Right renal cortex interstitium (tissue), 3 donors: Measurements from ENCODE around the gene FBXL14. TPM values are rescaled to one million over a fixed set of nuclear protein-coding genes. Genes with fewer than 3 reads are reported as not detected.

Experiments used
- DNase-seq, 3 donors: peaks; one replicate each; pipeline ENCODE4 v3.0.0-alpha.2; 2013; ENCODE audit warnings: low read depth in 3 of 3, low spot score in 2 of 3
- polyA plus RNA-seq, 3 donors: library from polyadenylated mRNA; unstranded; fragments of 120-200 nt; gene quantifications; one replicate each; pipeline ENCODE4 v1.2.1, GENCODE V29; 2013; ENCODE audit not compliant: insufficient read length in 3 of 3

Gene FBXL14
- 10 to 100 TPM; 10.7 to 12.4 (median 10.8) TPM for polyA plus RNA-seq

- no peak for DNase-seq
Observed at GRCh38 chr12:1594261-1595025, at the start of gene FBXL14. FBXL14 (minus strand) TSS chr12:1594581; CDS start chr12:1594066, 515 bp downstream.

GRCh38 chr12:1643905-1644533 lies 49.6 kb upstream of the FBXL14 start:
- DNase-seq: no peak

GRCh38 chr12:1643043-1643442 lies 48.7 kb upstream of the FBXL14 start:
- no peak for DNase-seq

- no peak for DNase-seq
Observed at GRCh38 chr12:1642513-1642912, 48.1 kb upstream of the FBXL14 start.

- no peak for DNase-seq
Observed at GRCh38 chr12:1640328-1641234, 46.2 kb upstream of the FBXL14 start.

GRCh38 chr12:1639538-1639937 lies 45.2 kb upstream of the FBXL14 start:
- DNase-seq: no peak

- DNase-seq: no peak
Observed at GRCh38 chr12:1638203-1638602, 43.8 kb upstream of the FBXL14 start.

GRCh38 chr12:1635301-1636095 lies 41.1 kb upstream of the FBXL14 start:
- DNase-seq: no peak

- DNase-seq: no peak
Observed at GRCh38 chr12:1634590-1635191, 40.3 kb upstream of the FBXL14 start.

GRCh38 chr12:1634149-1634548 lies 39.8 kb upstream of the FBXL14 start:
- DNase-seq: no peak

- DNase-seq: no peak
Observed at GRCh38 chr12:1633459-1633858, 39.1 kb upstream of the FBXL14 start.

- DNase-seq: no peak
Observed at GRCh38 chr12:1632702-1633101, 38.3 kb upstream of the FBXL14 start.

- DNase-seq: no peak
Observed at GRCh38 chr12:1630827-1631591, 36.6 kb upstream of the FBXL14 start.

- no peak for DNase-seq
Observed at GRCh38 chr12:1630133-1630826, 35.9 kb upstream of the FBXL14 start.

GRCh38 chr12:1629338-1630132 lies 35.2 kb upstream of the FBXL14 start:
- DNase-seq: no peak

GRCh38 chr12:1628666-1629337 lies 34.4 kb upstream of the FBXL14 start, which contains the start of gene WNT5B:
WNT5B (plus strand) TSS chr12:1629231; CDS start chr12:1631355, 2,124 bp downstream.
- no peak for DNase-seq

GRCh38 chr12:1622406-1622805 lies 28.0 kb upstream of the FBXL14 start:
- no peak for DNase-seq
